K562 (cell line): ENCODE measurements around the gene ELMO3. TPM values are rescaled to one million over a fixed set of nuclear protein-coding genes. Genes with fewer than 3 reads are reported as not detected.

Experiments used
- CBFA2T2 ChIP-seq: fragments of 450-650 bp; conservative IDR thresholded peaks from 2 replicates; pipeline ENCODE4 v1.6.1; 2017; ENCODE audit warnings: mild to moderate bottlenecking
- JUND ChIP-seq, 2 experiments: IDR thresholded peaks; 2 replicates in 1 of 2; 3 replicates in 1 of 2; pipeline ENCODE4 v1.6.1; 2011; ENCODE audit warnings: borderline replicate concordance in 2 of 2, low read depth in 2 of 2, low read length in 2 of 2, improper control_type of control experiment in 1 of 2, missing biosample characterization in 1 of 2, missing genetic modification characterization in 1 of 2, missing genetic modification reagents in 1 of 2
- MIER1 ChIP-seq: fragments of 450-650 bp; IDR thresholded peaks from 2 replicates; pipeline ENCODE4 v1.6.1; 2016; ENCODE audit warnings: antibody characterized with exemption, mild to moderate bottlenecking, low read depth
- MTA2 ChIP-seq: fragments of 450-650 bp; IDR thresholded peaks from 2 replicates; pipeline ENCODE4 v1.6.1; 2016; ENCODE audit warnings: low read depth
- NRF1 ChIP-seq, 2 experiments: fragments of 450-650 bp; IDR thresholded peaks in 1 of 2; conservative IDR thresholded peaks in 1 of 2; 2 replicates each; pipeline ENCODE4 v1.6.1; 2014; ENCODE audit warnings: mild to moderate bottlenecking in 2 of 2
- POLR2AphosphoS5 ChIP-seq: IDR thresholded peaks from 2 replicates; pipeline ENCODE4 v1.6.1; 2011; ENCODE audit warnings: mild to moderate bottlenecking, low read depth, low read length, moderate library complexity; ENCODE audit not compliant: control insufficient read depth, insufficient read depth
- SMARCA4 ChIP-seq: fragments of 450-650 bp; IDR thresholded peaks from 2 replicates; pipeline ENCODE4 v1.6.1; 2016
- SMARCE1 ChIP-seq: fragments of 450-650 bp; IDR thresholded peaks from 2 replicates; pipeline ENCODE4 v1.7.1; 2016; ENCODE audit warnings: mild to moderate bottlenecking
- SRSF3 ChIP-seq: fragments of 200-400 bp; formaldehyde crosslinking; IDR thresholded peaks from 2 replicates; pipeline ENCODE4 v1.6.1; 2016; ENCODE audit warnings: mild to moderate bottlenecking, low read length, moderate library complexity; ENCODE audit not compliant: insufficient read depth
- TEAD4 ChIP-seq, 2 experiments: sonication (generic) in 1 of 2; formaldehyde crosslinking in 1 of 2; IDR thresholded peaks; 2 replicates each; pipeline versions ENCODE4 v1.6.1 to v1.8.0; 2012 to 2022; ENCODE audit warnings: borderline replicate concordance in 1 of 2, inconsistent platforms in 1 of 2, low read length in 1 of 2, mild to moderate bottlenecking in 1 of 2, missing genetic modification reagents in 1 of 2
- TRIM24 ChIP-seq, 2 experiments: fragments of 450-650 bp; IDR thresholded peaks; 2 replicates each; pipeline ENCODE4 v1.6.1; 2016
- YY1 ChIP-seq, 3 experiments: IDR thresholded peaks; 2 replicates each; pipeline ENCODE4 v1.6.1; 2011; ENCODE audit warnings: low read length in 2 of 3, mild to moderate bottlenecking in 2 of 3, moderate library complexity in 2 of 3, borderline replicate concordance in 1 of 3, control low read depth in 1 of 3, low read depth in 1 of 3; ENCODE audit not compliant: insufficient read depth in 3 of 3, insufficient replicate concordance in 2 of 3, control insufficient read depth in 1 of 3, insufficient read length in 1 of 3; ENCODE audit errors: extremely low read depth in 1 of 3
- ZNF384 ChIP-seq: IDR thresholded peaks from 2 replicates; pipeline ENCODE4 v1.6.1; 2012; ENCODE audit warnings: low read depth, low read length, improper control_type of control experiment
- polyA plus RNA-seq, 8 experiments: library from polyadenylated mRNA; depleted of rRNA in 4 of 8; stranded (reverse) in 5 of 8; unstranded in 3 of 8; fragments of >200 nt; fragmentation: Nextera tagmentation in 2 of 8; fragmentation: Illumina TruSeq in 1 of 8; extraction: Ambion mirVana in 2 of 8; extraction: Trizol in 1 of 8; gene quantifications; 2 replicates each; pipeline versions ENCODE4 v1.2.1 to v1.2.3, GENCODE V29; 2011 to 2014; ENCODE audit warnings: inconsistent platforms in 1 of 8, missing spikeins in 1 of 8
- total RNA-seq, 7 experiments: library from RNA; depleted of rRNA in 6 of 7; stranded (reverse); fragments of >200 nt in 6 of 7; fragmentation: Illumina TruSeq in 2 of 7; extraction: Trizol in 2 of 7; gene quantifications; 2 replicates each; pipeline versions ENCODE4 v1.2.1 to v1.2.3, GENCODE V29; 2011 to 2021; ENCODE audit warnings: low replicate concordance in 1 of 7
- TF ChIP-seq, protein P1 (sequence below): sonication (generic); formaldehyde crosslinking; IDR thresholded peaks from 2 replicates; pipeline ENCODE4 v1.8.0; 2022; ENCODE audit warnings: missing genetic modification reagents, mild to moderate bottlenecking, moderate library complexity, borderline replicate concordance
- TF ChIP-seq, protein P2 (sequence below), 3 experiments: fragments of 200-800 bp in 1 of 3; sonication (Bioruptor generic) in 1 of 3; sonication (generic) in 1 of 3; formaldehyde crosslinking in 1 of 3; IDR thresholded peaks; 2 replicates each; pipeline versions ENCODE4 v1.6.1 to v1.8.0; 2016 to 2022; ENCODE audit warnings: mild to moderate bottlenecking in 2 of 3, missing compliant biosample characterization in 2 of 3, missing genetic modification characterization in 2 of 3, missing genetic modification reagents in 1 of 3
- TF ChIP-seq, protein P3 (sequence below): conservative IDR thresholded peaks from 2 replicates; pipeline ENCODE4 v1.6.1; 2011; ENCODE audit warnings: low read depth, mild to moderate bottlenecking, low read length; ENCODE audit not compliant: control insufficient read depth
- TF ChIP-seq, protein P4 (sequence below): fragments of 450-650 bp; IDR thresholded peaks from 2 replicates; pipeline ENCODE4 v1.6.1; 2016; ENCODE audit warnings: missing biosample characterization, missing genetic modification characterization
- TF ChIP-seq, protein P5 (sequence below): fragments of 250-450 bp; sonication (Bioruptor Pico); IDR thresholded peaks from 2 replicates; pipeline ENCODE4 v1.5.1; 2021; ENCODE audit warnings: mild to moderate bottlenecking

Gene ELMO3
- total and polyA plus RNA-seq, 9 of the 15 experiments (the other 6 are each of a cell fraction or from before 2014, with no cell fraction given): 0.04 to 5.1 (median 1.5) TPM

DNA sequence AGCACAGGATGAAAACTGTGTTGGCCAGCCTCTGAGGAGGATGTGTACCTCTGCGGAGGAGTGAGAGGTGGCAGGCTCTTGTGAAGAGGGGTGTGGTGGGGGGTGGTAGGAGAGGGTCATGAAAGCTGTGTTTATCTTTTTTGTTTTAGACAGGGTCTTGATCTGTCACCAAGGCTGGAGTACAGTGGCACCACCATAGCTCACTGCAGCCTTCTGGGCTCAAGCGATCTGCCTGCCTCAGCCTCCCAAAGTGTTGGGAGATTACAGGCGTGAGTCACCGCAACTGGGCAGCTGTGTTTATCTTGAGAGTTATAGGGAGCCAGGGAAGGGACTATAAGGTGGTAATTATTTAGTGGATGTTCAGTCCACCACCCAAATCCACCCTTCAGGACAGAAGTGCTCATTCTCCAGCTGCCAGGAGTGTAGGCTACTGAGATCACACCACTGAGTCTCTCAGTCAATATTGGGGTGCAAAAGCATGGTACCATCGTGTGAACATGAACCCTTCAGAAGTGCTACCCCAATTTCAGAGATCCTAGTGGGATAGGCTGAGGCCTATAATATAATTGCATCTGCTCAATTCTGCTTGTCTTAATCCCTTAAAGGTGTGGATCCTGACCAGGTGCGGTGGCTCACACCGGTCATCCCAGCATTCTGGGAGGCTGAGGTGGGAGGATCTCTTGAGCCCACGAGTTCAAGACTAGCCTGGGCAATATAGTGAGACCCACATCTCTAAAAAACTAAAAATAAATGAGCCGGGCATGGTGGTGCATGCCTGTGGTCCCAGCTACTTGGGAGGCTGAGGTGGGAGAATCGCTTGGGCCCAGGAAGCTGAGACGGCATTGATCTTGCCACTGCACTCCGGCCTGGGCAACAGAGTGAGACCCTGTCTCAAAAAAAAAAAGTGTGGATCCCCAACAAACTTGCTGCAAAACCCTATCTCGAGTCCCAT is 8.2 kb upstream of the ELMO3 start (continued):
- TF ChIP-seq, protein P1, sequence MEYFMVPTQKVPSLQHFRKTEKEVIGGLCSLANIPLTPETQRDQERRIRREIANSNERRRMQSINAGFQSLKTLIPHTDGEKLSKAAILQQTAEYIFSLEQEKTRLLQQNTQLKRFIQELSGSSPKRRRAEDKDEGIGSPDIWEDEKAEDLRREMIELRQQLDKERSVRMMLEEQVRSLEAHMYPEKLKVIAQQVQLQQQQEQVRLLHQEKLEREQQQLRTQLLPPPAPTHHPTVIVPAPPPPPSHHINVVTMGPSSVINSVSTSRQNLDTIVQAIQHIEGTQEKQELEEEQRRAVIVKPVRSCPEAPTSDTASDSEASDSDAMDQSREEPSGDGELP (CRISPR knock-in tag): peak; percentile 51; the same call in 1 of the 2 replicates
- peak in 1 of 2 experiments; percentile 28; a peak in 1 of 4 replicates for TF ChIP-seq NRF1 (conservative IDR thresholded peaks at IDR 0.05 in 1 of 2, IDR thresholded peaks at IDR 0.05 in 1 of 2)
- 0 out of 2 replicates have a peak, but pooled peaks have one; percentile 23 for TF ChIP-seq MTA2
- TF ChIP-seq SRSF3: no peak
- peak; percentile 75 for TF ChIP-seq CBFA2T2
- no peak for TF ChIP-seq ZNF384
- TF ChIP-seq, protein P2, sequence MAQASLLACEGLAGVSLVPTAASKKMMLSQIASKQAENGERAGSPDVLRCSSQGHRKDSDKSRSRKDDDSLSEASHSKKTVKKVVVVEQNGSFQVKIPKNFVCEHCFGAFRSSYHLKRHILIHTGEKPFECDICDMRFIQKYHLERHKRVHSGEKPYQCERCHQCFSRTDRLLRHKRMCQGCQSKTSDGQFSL (CRISPR knock-in tag; IDR thresholded peaks at IDR 0.05): no peak
- TF ChIP-seq, protein P2 (tag; IDR thresholded peaks at IDR 0.05): no peak
- peak; percentile 84 for TF ChIP-seq SMARCA4
- TF ChIP-seq, protein P3, sequence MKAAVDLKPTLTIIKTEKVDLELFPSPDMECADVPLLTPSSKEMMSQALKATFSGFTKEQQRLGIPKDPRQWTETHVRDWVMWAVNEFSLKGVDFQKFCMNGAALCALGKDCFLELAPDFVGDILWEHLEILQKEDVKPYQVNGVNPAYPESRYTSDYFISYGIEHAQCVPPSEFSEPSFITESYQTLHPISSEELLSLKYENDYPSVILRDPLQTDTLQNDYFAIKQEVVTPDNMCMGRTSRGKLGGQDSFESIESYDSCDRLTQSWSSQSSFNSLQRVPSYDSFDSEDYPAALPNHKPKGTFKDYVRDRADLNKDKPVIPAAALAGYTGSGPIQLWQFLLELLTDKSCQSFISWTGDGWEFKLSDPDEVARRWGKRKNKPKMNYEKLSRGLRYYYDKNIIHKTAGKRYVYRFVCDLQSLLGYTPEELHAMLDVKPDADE: 0 out of 2 replicates have a peak, but pooled peaks have one; percentile 39
- TF ChIP-seq TEAD4 (IDR thresholded peaks at IDR 0.05; ENCODE audit: low read length): peak; percentile 28; the same call in 1 of the 2 replicates
- TF ChIP-seq TEAD4 (CRISPR knock-in tag; IDR thresholded peaks at IDR 0.05; ENCODE audit: borderline replicate concordance): no peak
- TF ChIP-seq, protein P4, sequence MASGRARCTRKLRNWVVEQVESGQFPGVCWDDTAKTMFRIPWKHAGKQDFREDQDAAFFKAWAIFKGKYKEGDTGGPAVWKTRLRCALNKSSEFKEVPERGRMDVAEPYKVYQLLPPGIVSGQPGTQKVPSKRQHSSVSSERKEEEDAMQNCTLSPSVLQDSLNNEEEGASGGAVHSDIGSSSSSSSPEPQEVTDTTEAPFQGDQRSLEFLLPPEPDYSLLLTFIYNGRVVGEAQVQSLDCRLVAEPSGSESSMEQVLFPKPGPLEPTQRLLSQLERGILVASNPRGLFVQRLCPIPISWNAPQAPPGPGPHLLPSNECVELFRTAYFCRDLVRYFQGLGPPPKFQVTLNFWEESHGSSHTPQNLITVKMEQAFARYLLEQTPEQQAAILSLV (tag): no peak
- peak; percentile 89 for TF ChIP-seq JUND (IDR thresholded peaks at IDR 0.05; ENCODE audit: borderline replicate concordance, low read depth, low read length)
- peak; percentile 89; the same call in 2 of the 3 replicates for TF ChIP-seq JUND (tag; IDR thresholded peaks at IDR 0.05; ENCODE audit: borderline replicate concordance, low read depth, low read length)
- peak; percentile 59; the same call in 1 of the 2 replicates for TF ChIP-seq POLR2AphosphoS5
- TF ChIP-seq SMARCE1: peak; percentile 84
- peak in 1 of 3 experiments; percentile 43 for TF ChIP-seq YY1 (IDR thresholded peaks at IDR 0.05; ENCODE audit: borderline replicate concordance in 1 of 3, control insufficient read depth in 1 of 3, extremely low read depth in 1 of 3, insufficient read depth in 3 of 3, insufficient read length in 1 of 3, insufficient replicate concordance in 2 of 3, low read depth in 1 of 3, low read length in 2 of 3)
- TF ChIP-seq MIER1: no peak
- TF ChIP-seq, protein P5, sequence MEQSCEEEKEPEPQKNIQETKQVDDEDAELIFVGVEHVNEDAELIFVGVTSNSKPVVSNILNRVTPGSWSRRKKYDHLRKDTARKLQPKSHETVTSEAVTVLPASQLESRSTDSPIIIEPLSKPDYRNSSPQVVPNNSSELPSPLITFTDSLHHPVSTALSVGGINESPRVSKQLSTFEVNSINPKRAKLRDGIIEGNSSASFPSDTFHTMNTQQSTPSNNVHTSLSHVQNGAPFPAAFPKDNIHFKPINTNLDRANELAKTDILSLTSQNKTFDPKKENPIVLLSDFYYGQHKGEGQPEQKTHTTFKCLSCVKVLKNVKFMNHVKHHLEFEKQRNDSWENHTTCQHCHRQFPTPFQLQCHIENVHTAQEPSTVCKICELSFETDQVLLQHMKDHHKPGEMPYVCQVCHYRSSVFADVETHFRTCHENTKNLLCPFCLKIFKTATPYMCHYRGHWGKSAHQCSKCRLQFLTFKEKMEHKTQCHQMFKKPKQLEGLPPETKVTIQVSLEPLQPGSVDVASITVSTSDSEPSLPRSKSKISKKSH (CRISPR knock-in tag): no peak
- TF ChIP-seq TRIM24 (IDR thresholded peaks at IDR 0.05): peak in 1 of 2 experiments; percentile 23; a peak in 1 of 4 replicates
